Psoas muscle (tissue), 8 donors: ENCODE measurements around the gene HSPB9. TPM values are rescaled to one million over a fixed set of nuclear protein-coding genes. Genes with fewer than 3 reads are reported as not detected.
A peak's percentile ranks its signal among the peaks of the same experiment; 100 is the strongest.

Experiments
- ATAC-seq, 4 donors: fragments of 200-7000 bp; cut with Tn5 transposase; one replicate each; pipeline ENCODE4 v1.9.1; 2020; ENCODE audit warnings: moderate library complexity in 3 of 4, mild to moderate bottlenecking in 2 of 4
- DNase-seq, 2 donors: peaks; one replicate each; pipeline ENCODE4 v3.0.0-alpha.2; 2020
- H3K27ac ChIP-seq: fragments of 200-600 bp; one replicate; pipeline ENCODE4 v1.8.0; 2022
- H3K27me3 ChIP-seq, 3 donors: fragments of 200-600 bp in 1 of 3; one replicate each; pipeline versions ENCODE4 v1.6.1 to v1.8.0; 2013 to 2022; ENCODE audit warnings: low read length in 2 of 3, mild to moderate bottlenecking in 2 of 3, moderate library complexity in 1 of 3; ENCODE audit not compliant: insufficient read depth in 3 of 3
- H3K36me3 ChIP-seq, 2 donors: fragments of 200-600 bp in 1 of 2; one replicate each; pipeline versions ENCODE4 v1.6.1 to v1.8.0; 2013 to 2022; ENCODE audit warnings: low read depth in 1 of 2, mild to moderate bottlenecking in 1 of 2, moderate library complexity in 1 of 2; ENCODE audit not compliant: insufficient read depth in 1 of 2
- H3K4me1 ChIP-seq: fragments of 200-600 bp; one replicate; pipeline ENCODE4 v1.8.0; 2022
- H3K4me3 ChIP-seq: fragments of 200-600 bp; one replicate; pipeline ENCODE4 v1.8.0; 2022; ENCODE audit warnings: mild to moderate bottlenecking
- H3K9me3 ChIP-seq: fragments of 200-600 bp; one replicate; pipeline ENCODE4 v1.8.0; 2022
- WGBS, 3 donors: extraction: QIAGEN DNeasy Blood & Tissue Kit; methylation state at CpG; one replicate each; pipeline versions ENCODE4 v1.1.6 to v1.1.7; 2013; 5-methylcytosine and 5-hydroxymethylcytosine counted together
- intact Hi-C, 2 donors: fragments of 100-400 bp; cut with DNase I; formaldehyde crosslinking; loops; one replicate each; pipeline versions ENCODE4 v1.11.0 to v1.14.2; 2022
- polyA plus RNA-seq, 3 donors: library from polyadenylated mRNA; stranded (reverse); fragments of 200-250 nt; gene quantifications; one replicate each; pipeline ENCODE4 v1.2.3, GENCODE V29; 2013
- total RNA-seq, 4 donors: library from RNA; stranded (reverse); fragmentation: NEBNext Ultra II Directional in 2 of 4; extraction: Animal tissue kit (Norgen Biotek cat#: 25700) in 2 of 4; gene quantifications; one replicate each; pipeline versions ENCODE4 v1.2.1 to v1.2.4, GENCODE V29; 2021 to 2023
- TF ChIP-seq, protein P1 (sequence below): fragments of 200-600 bp; IDR thresholded peaks from one replicate; pipeline ENCODE4 v1.8.0; 2022; ENCODE audit warnings: antibody characterized with exemption
- donor health status: healthy with polysubstance abuse.
- donor health status: DM: no; HTN: no; CAD: no; lungs with moderate emphysema.
- donor health status: Bipolar disorder and iron deficiency.
- donor health status: healthy.
- donor health status: DM: yes; HTN: yes; CAD: no.
- donor health status: DM: no; HTN: no; CAD: no.
- donor health status: DM: no; HTN: no; CAD: no.
- donor health status: DM: yes; HTN: yes; CAD: no.

HSPB9 gene
- total and polyA plus RNA-seq, 7 donors: 0.03 to 0.53 (median 0.43) TPM; not detected in 4

GRCh38 chr17:42129109-42129837 is 6.7 kb downstream of the HSPB9 start:
- intact Hi-C loops: loop anchor here in 1 of 2 donors (5.0 kb wide), 1 partner anchor 53 kb away; the partner anchor contains the start of gene KCNH4
- peak in 2 of 4 donors; percentile 5 to 24 for ATAC-seq
- Histone ChIP-seq H3K4me1 (peaks cover 46% of the 10 kb centered on the region), H3K4me3 (no peak overlapping the region), H3K27me3 (no peaks in the 10 kb centered on the region), H3K36me3 (peaks cover 4 to 57% of the 10 kb centered on the region in 2 donors), H3K27ac (peak overlapping the region; percentile 59), H3K9me3 (no peaks in the 10 kb centered on the region)
- TF ChIP-seq, protein P1, sequence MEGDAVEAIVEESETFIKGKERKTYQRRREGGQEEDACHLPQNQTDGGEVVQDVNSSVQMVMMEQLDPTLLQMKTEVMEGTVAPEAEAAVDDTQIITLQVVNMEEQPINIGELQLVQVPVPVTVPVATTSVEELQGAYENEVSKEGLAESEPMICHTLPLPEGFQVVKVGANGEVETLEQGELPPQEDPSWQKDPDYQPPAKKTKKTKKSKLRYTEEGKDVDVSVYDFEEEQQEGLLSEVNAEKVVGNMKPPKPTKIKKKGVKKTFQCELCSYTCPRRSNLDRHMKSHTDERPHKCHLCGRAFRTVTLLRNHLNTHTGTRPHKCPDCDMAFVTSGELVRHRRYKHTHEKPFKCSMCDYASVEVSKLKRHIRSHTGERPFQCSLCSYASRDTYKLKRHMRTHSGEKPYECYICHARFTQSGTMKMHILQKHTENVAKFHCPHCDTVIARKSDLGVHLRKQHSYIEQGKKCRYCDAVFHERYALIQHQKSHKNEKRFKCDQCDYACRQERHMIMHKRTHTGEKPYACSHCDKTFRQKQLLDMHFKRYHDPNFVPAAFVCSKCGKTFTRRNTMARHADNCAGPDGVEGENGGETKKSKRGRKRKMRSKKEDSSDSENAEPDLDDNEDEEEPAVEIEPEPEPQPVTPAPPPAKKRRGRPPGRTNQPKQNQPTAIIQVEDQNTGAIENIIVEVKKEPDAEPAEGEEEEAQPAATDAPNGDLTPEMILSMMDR: no peak
- DNase-seq: no peak
- 78 to 85% (median 80%) methylated on average over 6 to 8 of the region's 8 CpGs for WGBS, 3 donors

GRCh38 chr17:42130310-42130936 is 7.8 kb downstream of the HSPB9 start:
- no peaks in the 10 kb centered on the region for H3K27me3 ChIP-seq
- H3K36me3 ChIP-seq: peaks cover 4 to 57% of the 10 kb centered on the region in 2 donors
- TF ChIP-seq, protein P1: no peak
- H3K9me3 ChIP-seq: no peaks in the 10 kb centered on the region
- H3K4me1 ChIP-seq: peaks cover 56% of the 10 kb centered on the region
- intact Hi-C loops: loop anchor here in 1 of 2 donors (10.0 kb wide), 1 partner anchor 144 kb away; the partner anchor contains the start of gene STAT5B
- WGBS, 3 donors: 80 to 86% (median 85%) methylated on average over 16 of the region's 16 CpGs
- peak in 2 of 4 donors; percentile 44 to 45 for ATAC-seq
- peak overlapping the region; percentile 59 for H3K27ac ChIP-seq
- no peak overlapping the region for H3K4me3 ChIP-seq
- no peak for DNase-seq

GRCh38 chr17:42131232-42131631 is 8.6 kb downstream of the HSPB9 start:
- Histone ChIP-seq H3K36me3 (peaks cover 4 to 52% of the 10 kb centered on the region in 2 donors), H3K9me3 (no peaks in the 10 kb centered on the region), H3K27ac (peak overlapping the region; percentile 59), H3K4me1 (peaks cover 64% of the 10 kb centered on the region), H3K27me3 (no peaks in the 10 kb centered on the region), H3K4me3 (no peak overlapping the region)
- intact Hi-C loops: loop anchor here in 1 of 2 donors (10.0 kb wide), 1 partner anchor 144 kb away; the partner anchor contains the start of gene STAT5B
- TF ChIP-seq, protein P1: no peak
- DNase-seq: no peak
- no peak for ATAC-seq
- 93 to 94% (median 94%) methylated on average over 4 of the region's 4 CpGs for WGBS, 3 donors

DNA sequence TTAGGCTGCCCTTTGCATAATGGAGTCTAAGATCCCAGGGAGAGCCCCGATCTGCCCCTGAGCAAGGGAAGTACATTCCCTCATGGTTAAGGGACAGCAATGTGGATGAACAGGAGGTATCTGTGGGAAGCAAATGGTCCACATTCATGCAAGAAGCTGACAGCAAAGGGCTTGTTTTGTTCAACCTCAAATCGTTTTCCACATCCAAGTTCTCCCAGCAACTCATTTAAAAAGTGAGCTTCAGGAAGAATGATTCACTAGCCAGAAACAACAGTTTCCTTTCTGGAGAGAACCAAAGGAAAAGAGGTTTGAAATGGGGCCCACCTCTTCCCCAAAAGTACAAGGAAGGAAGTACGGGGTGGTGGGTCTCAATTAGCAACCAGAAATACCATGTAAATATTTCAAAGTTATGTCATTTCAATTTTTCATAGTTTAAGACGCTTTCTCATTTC is 9.4 kb downstream of the HSPB9 start:
- TF ChIP-seq, protein P1: no peak
- Histone ChIP-seq H3K27ac (peak overlapping the region; percentile 59), H3K4me3 (no peak overlapping the region), H3K4me1 (peaks cover 72% of the 10 kb centered on the region), H3K9me3 (no peaks in the 10 kb centered on the region), H3K27me3 (no peaks in the 10 kb centered on the region), H3K36me3 (peaks cover 4 to 50% of the 10 kb centered on the region in 2 donors)
- intact Hi-C loops: loop anchor here in 1 of 2 donors (10.0 kb wide), 1 partner anchor 143 kb away; the partner anchor contains the start of gene STAT5B
- WGBS, 3 donors: 61% methylated on average over 4 of the region's 4 CpGs
- ATAC-seq: no peak
- DNase-seq: no peak
